Activated T-helper 1 cell treated with Interleukin-2 at 50 U/mL for 16 hours (primary cell): ENCODE data around the gene FBXL5.
"Not testable (repeated sequence)": the region's sequence is repeated elsewhere in the genome, so short reads cannot be mapped to it uniquely, and the experiment has no call there.

ENCODE experiments used
- DNase-seq: peaks from one replicate; pipeline ENCODE4 v3.0.0-alpha.2; 2020; ENCODE audit warnings: low read depth

Gene FBXL5

DNA sequence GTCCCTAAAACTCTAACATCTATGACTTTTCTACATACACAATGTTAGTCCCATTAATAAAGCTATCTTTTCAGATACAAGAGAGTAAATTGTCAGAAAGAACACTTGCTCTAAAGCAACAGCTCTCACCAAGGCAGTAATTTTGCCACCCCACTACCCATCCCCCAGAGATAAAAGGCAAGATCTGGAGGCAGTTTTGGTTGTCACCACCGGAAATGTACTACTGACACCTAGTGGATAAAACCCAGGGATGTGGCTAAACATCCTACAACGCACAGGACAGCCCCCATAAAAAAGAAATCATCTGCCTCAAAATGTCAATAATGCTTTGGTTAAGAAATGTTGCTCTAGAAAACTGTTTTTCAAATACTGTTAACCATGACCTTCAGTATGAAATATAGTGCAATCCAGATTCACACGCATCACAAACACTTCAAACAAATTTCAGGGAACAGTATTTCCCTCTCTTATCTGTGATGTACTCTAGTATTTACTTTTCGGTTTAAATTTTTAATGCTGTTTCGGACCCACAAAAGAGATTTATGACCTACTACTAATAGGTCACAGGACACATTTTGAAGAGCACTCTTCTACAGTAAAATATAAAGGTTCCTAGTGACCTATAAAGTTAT lies 5.1 kb downstream of the FBXL5 start:
- DNase-seq: peak; percentile 29

GRCh38 chr4:15648600-15648999 lies 6.6 kb downstream of the FBXL5 start:
- no peak for DNase-seq

GRCh38 chr4:15638418-15638817 lies 16.7 kb downstream of the FBXL5 start:
- DNase-seq: no peak

DNA sequence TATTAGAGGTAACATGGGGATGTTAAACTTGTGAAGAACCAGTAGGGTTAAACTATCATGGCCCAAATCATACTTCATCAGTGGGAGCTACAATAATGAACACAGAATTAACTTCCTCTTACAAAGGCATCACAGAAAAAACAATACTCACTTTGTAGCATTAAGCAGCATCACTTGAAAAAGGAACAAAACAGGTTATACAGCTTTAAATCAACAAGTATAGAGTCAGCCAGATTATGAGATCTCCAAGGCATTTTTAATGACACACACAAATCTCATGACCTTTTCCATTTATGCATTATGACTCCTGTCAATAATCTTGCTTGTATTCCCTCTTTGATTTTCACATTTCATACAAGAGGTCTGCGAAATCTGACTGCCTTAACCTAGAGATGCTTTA lies 18.3 kb downstream of the FBXL5 start:
- no peak for DNase-seq

DNA sequence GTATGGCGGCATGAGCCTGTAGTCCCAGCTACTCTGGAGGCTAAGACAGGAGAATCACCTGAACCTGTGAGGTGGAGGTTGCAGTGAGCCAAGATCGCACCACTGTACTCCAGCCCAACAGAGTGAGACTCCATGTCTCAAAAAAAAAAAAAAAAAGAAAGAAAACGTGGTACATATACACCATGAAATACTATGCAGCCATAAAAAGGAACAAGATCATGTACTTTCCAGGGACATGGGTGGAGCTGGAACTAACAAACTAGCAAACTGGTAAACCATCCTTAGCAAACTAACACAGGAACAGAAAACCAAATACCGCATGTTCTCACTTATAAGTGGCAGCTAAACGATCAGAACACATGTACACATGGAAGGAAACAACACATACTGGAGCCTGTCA lies 37.8 kb downstream of the FBXL5 start:
- not testable (repeated sequence) for DNase-seq

GRCh38 chr4:15614891-15615290 lies 40.3 kb downstream of the FBXL5 start:
- DNase-seq: not testable (repeated sequence)

GRCh38 chr4:15612136-15612535 lies 43.0 kb downstream of the FBXL5 start:
- DNase-seq: no peak

DNA sequence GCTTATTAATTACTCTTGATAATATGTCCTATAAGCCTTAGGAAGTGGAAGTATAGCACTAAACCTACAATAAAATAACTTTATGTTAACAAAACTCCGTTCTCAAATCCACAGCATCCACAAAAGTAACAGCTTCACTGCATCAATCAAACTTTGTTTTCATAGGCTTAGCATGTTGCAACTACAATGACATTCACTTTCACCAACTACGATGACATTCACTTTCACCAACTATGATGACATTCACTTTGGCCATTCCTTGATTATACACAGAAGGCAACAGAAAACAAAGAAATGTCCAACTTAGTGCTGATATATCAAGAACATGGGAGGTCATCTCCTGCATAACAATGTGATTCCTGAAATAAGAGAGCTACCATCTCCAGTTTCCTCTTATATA lies 44.3 kb downstream of the FBXL5 start:
- DNase-seq: no peak

- no peak for DNase-seq
These were observed 49.6 kb downstream of the FBXL5 start for GRCh38 chr4:15605537-15605936.

- DNase-seq: no peak
These were observed 53.3 kb downstream of the FBXL5 start for GRCh38 chr4:15601862-15602261.

- no peak for DNase-seq
These were observed 55.0 kb downstream of the FBXL5 start for GRCh38 chr4:15600176-15600575.

DNA sequence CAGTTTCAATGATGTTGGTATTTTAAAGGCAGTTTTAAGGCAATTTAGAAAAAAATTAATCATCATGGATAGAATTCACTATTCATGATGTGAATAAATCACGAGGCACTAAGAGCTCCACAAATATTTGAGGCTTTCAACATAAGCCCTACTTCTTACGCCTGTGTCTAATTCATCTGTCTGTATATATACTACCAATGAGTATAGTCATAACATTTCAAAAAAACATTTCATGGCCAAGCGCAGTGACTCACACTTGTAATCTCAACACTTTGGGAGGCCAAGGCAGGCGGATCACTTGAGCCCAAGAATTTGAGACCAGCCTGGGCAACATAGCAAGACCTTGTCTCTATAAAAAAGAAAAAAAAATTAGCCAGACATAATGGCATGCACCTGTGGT lies 56.5 kb downstream of the FBXL5 start:
- no peak for DNase-seq

- no peak for DNase-seq
These were observed 62.4 kb downstream of the FBXL5 start for GRCh38 chr4:15592799-15593198.

DNA sequence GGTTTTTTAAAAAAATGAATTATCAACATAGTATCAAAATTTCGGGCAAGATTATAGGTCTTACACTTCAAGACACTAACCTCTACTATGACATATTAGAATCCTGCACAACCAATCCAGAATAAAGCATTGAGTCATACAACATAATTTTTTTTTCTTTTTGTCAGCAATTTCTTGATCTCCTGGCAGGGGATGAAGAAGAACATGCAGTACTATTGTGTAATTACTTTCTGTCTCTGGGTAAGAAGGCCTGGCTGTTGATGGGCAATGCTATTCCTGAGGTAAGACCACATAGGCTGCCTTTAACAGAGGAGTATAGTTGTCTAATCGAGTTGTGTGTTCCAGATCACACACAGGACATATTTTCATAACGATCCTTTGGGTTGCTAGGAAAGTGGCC lies 67.5 kb downstream of the FBXL5 start:
- DNase-seq: no peak

- no peak for DNase-seq
These were observed 69.1 kb downstream of the FBXL5 start for GRCh38 chr4:15586066-15586465.

- DNase-seq: no peak
These were observed 69.8 kb downstream of the FBXL5 start for GRCh38 chr4:15585331-15585730.

GRCh38 chr4:15584785-15585184 lies 70.4 kb downstream of the FBXL5 start:
- DNase-seq: no peak

DNA sequence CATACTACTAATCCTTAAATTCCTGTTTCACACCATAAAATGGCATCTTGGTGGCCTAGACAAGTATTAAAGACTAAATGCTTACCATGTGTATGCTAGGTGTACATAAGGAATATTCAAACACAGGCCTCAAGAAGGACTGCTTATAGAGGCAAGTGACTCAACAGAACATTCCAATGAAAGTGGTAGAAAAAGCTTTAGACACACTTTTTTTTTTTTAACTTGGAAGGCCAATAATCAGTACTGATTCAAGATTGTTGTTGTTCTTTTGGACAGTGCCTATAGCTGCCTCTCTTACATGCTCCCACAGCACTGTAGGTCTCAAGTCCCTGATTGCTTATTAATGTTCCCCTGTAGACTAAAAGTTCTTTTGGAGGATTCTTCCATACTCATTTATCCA lies 77.6 kb downstream of the FBXL5 start:
- no peak for DNase-seq

DNA sequence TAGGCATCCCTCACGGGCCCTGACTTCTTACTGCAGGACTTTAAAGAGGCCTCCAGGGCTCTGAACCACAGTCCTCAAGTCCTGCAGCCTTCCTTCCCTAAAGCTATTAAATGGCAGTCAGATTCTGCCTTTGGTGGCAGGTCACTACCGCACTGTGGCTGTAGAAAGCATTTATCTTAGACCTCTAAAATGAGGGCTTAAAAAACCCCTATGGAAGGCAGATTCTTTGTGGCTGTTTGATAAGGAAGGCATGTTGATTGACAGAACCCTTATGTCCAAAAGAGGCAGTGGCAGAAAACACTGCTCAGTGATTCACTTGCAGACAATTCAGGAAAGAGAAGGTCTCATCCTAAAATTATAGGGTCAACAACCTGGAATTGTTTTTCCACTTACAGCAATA lies 79.2 kb downstream of the FBXL5 start:
- DNase-seq: no peak

- DNase-seq: no peak
These were observed 85.4 kb downstream of the FBXL5 start for GRCh38 chr4:15569746-15570145.

DNA sequence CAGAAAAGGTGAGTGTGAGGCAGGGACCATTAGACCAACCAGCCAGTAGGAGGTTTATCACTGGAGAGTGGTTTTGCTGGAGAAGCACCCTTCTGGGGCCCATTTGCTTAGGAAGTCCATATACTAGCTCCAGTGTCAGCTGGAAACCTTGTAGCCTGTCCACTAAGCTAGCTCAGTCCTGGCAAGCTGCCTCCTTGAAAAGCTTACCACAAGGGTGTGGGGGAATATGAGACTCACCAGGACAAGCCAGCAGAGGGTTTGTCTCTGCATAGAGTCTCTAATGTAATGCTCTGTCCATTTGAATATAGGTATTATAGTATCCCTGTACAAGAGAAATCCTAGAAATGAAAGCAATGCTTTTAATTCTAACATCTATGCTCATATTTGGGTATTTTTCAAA lies 86.3 kb downstream of the FBXL5 start:
- DNase-seq: no peak

- DNase-seq: no peak
These were observed 91.3 kb downstream of the FBXL5 start for GRCh38 chr4:15563871-15564270.

DNA sequence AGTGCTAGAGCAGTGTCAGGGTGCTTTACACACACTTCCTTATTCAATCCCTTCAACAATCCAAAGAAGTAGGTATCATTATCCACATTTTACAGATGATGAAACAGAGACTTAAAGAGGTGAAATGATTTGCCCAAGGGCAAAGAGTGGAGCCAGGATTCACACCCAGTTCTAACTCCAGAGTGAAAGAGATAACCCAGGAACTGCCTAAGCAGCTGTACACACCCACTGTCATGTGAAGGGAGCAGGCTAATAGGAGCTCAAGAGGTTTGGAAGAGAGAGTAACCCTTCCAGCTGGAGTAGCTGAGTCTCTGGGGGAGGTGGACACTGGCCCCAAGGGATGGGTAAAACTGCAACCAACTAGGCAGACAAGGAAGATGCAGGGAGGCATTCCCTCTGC lies 92.5 kb downstream of the FBXL5 start:
- DNase-seq: no peak

DNA sequence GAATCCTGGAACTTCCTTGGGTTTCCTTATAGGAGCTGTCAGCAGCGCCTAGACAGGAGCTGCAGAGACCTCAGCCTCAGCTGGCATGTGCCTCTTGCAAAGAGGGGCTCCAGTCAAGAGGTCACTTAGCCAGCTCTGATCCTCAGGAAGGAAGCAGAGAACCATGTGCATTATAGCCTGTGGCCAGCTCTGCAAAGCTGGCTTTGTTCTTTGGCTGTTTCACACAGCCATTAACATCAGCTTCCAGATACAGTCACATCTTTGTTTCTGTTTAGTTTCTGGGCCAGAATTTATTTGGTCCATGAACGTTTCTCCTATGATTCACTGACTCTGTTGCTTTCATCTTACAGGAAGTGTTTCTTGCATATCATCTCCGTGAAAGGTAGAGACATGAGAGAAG lies 93.0 kb downstream of the FBXL5 start:
- DNase-seq: no peak

DNA sequence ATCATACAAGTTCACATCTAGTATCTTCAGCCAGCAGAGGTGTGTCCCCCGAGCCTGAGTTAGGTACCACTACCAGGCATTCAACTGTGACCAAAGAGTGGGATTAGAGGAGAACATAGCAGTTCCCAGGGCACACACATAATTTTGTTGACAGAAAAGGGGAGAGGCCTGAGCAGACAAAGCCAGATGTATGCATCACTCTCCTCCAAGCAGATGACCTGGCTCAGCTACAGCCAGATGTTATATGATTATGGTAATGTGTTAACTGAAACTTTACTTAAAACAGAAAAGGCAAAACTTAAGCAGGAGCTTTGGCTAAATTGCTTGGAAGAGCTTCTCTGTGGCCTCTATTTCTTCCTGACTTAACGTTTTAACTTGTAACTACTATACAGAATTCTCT lies 96.6 kb downstream of the FBXL5 start:
- no peak for DNase-seq
